K562 (cell line): Measurements from ENCODE around the gene HDHD5. TPM values are rescaled to one million over a fixed set of nuclear protein-coding genes. Genes with fewer than 3 reads are reported as not detected.

Experiments
- ATF7 ChIP-seq: fragments of 450-650 bp; IDR thresholded peaks from 2 replicates; pipeline ENCODE4 v1.7.1; 2014; ENCODE audit warnings: mild to moderate bottlenecking, moderate library complexity
- CREM ChIP-seq: IDR thresholded peaks from 2 replicates; pipeline ENCODE4 v1.6.1; 2014; ENCODE audit warnings: antibody characterized with exemption, low read depth
- HDAC1 ChIP-seq, 2 experiments: fragments of 450-650 bp; IDR thresholded peaks; 2 replicates each; pipeline ENCODE4 v1.6.1; 2016 to 2017; ENCODE audit warnings: inconsistent platforms in 1 of 2, mild to moderate bottlenecking in 1 of 2, moderate library complexity in 1 of 2
- HLTF ChIP-seq: fragments of 450-650 bp; IDR thresholded peaks from 2 replicates; pipeline ENCODE4 v1.6.1; 2016
- MLLT1 ChIP-seq, 2 experiments: fragments of 450-650 bp; IDR thresholded peaks; 2 replicates each; pipeline ENCODE4 v1.6.1; 2016
- RB1 ChIP-seq: fragments of 450-650 bp; IDR thresholded peaks from 2 replicates; pipeline ENCODE4 v1.6.1; 2017; ENCODE audit warnings: low read depth, mild to moderate bottlenecking
- ZNF431 ChIP-seq: sonication (generic); formaldehyde crosslinking; IDR thresholded peaks from 2 replicates; pipeline ENCODE4 v1.8.0; 2022; ENCODE audit warnings: mild to moderate bottlenecking, missing genetic modification reagents
- polyA plus RNA-seq, 8 experiments: library from polyadenylated mRNA; depleted of rRNA in 4 of 8; stranded (reverse) in 5 of 8; unstranded in 3 of 8; fragments of >200 nt; fragmentation: Nextera tagmentation in 2 of 8; fragmentation: Illumina TruSeq in 1 of 8; extraction: Ambion mirVana in 2 of 8; extraction: Trizol in 1 of 8; gene quantifications; 2 replicates each; pipeline versions ENCODE4 v1.2.1 to v1.2.3, GENCODE V29; 2011 to 2014; ENCODE audit warnings: inconsistent platforms in 1 of 8, missing spikeins in 1 of 8
- total RNA-seq, 7 experiments: library from RNA; depleted of rRNA in 6 of 7; stranded (reverse); fragments of >200 nt in 6 of 7; fragmentation: Illumina TruSeq in 2 of 7; extraction: Trizol in 2 of 7; gene quantifications; 2 replicates each; pipeline versions ENCODE4 v1.2.1 to v1.2.3, GENCODE V29; 2011 to 2021; ENCODE audit warnings: low replicate concordance in 1 of 7
- TF ChIP-seq, protein P1 (sequence below): fragments of 250-450 bp; sonication (Bioruptor Pico); IDR thresholded peaks from 2 replicates; pipeline ENCODE4 v1.4.0; 2020; ENCODE audit warnings: mild to moderate bottlenecking, moderate library complexity

Gene HDHD5
- total and polyA plus RNA-seq, 9 of the 15 experiments (the other 6 are each of a cell fraction or from before 2014, with no cell fraction given) = 1.6 to 36.6 (median 24.2) TPM

DNA sequence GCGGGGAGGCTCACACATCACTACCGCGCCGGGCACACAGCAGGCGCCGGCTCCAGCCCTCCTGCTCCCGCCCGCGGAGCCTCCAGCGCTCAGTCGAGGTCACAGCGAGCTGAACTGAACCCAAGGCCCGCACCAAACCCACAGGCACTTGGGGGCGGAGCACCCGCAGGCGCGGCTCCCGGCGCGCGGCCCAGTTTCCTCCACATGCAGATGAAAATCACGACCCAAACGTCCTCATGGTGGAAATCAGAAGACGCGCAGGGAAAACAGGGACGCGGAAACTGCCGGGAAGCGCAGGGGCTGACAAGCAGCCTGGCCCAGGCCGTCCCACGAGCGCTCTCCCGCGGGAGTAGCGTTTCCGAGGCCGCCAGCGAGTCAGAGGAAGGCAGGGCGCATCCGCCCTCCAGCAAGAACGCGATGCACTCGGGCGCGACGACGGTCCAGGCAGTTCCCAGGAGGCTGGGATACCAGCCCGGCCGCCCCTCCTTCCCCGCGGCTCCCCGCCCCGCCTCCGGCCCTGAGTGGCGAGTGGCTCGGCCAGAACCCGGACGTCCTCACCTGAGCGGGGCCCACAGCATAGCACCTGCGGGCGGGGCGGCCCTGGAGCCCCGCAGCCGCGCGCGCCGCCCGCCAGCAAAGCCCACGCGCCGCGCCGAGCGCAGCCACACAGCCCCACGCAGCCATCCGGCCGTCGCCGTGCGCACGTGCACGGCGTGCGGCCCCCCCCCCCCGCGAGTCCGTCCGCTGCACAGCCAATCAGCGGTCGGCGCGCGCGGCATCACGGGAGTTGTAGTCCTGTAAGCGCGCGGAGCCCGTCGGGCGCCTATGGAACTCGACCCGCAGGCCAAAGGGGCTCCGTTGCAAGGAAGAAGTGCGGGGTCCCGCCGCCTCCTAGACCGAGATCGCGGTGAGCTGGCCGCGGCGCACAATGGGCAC lies at the start of gene HDHD5 (continued):
- TF ChIP-seq MLLT1 (IDR thresholded peaks at IDR 0.05) (no peak), HLTF (no peak), RB1 (peak; percentile 72), HDAC1 (IDR thresholded peaks at IDR 0.05) (peak in 1 of 2 experiments; percentile 74; a peak in 2 of 4 replicates), CREM (peak; percentile 27), ZNF431 (CRISPR knock-in tag) (0 out of 2 replicates have a peak, but pooled peaks have one; percentile 20), ATF7 (peak; percentile 28; the same call in 1 of the 2 replicates)
- TF ChIP-seq, protein P1, sequence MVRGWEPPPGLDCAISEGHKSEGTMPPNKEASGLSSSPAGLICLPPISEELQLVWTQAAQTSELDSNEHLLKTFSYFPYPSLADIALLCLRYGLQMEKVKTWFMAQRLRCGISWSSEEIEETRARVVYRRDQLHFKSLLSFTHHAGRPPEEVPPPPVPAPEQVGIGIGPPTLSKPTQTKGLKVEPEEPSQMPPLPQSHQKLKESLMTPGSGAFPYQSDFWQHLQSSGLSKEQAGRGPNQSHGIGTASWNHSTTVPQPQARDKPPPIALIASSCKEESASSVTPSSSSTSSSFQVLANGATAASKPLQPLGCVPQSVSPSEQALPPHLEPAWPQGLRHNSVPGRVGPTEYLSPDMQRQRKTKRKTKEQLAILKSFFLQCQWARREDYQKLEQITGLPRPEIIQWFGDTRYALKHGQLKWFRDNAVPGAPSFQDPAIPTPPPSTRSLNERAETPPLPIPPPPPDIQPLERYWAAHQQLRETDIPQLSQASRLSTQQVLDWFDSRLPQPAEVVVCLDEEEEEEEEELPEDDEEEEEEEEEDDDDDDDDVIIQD (CRISPR knock-in tag) = 0 out of 2 replicates have a peak, but pooled peaks have one; percentile 63
